Left lung (tissue), 10 donors: ENCODE results near the gene CTNNAL1. TPM values are rescaled to one million over a fixed set of nuclear protein-coding genes. Genes with fewer than 3 reads are reported as not detected.
"Not testable (repeated sequence)": the region's sequence is repeated elsewhere in the genome, so short reads cannot be mapped to it uniquely, and the experiment has no call there.

Source experiments
- ATAC-seq: fragments of 200-7000 bp; cut with Tn5 transposase; one replicate; pipeline ENCODE4 v1.9.1; 2020; ENCODE audit warnings: moderate library complexity
- DNase-seq, 4 donors: peaks; one replicate each; pipeline ENCODE4 v3.0.0-alpha.2; 2013 to 2020
- H3K27ac ChIP-seq, 2 donors: fragments of 200-600 bp; sonication (generic) in 1 of 2; one replicate each; pipeline versions ENCODE4 v1.5.0 to v1.8.0; 2020 to 2021
- H3K27me3 ChIP-seq, 2 donors: fragments of 200-600 bp; sonication (generic) in 1 of 2; one replicate each; pipeline versions ENCODE4 v1.5.0 to v1.8.0; 2020 to 2021
- H3K36me3 ChIP-seq, 2 donors: fragments of 200-600 bp; sonication (generic) in 1 of 2; one replicate each; pipeline versions ENCODE4 v1.5.0 to v1.8.0; 2020 to 2021
- H3K4me1 ChIP-seq, 2 donors: fragments of 200-600 bp; one replicate each; pipeline ENCODE4 v1.8.0; 2021
- H3K4me3 ChIP-seq, 2 donors: fragments of 200-600 bp; sonication (generic) in 1 of 2; one replicate each; pipeline versions ENCODE4 v1.5.0 to v1.8.0; 2020 to 2021; ENCODE audit warnings: mild to moderate bottlenecking in 1 of 2
- H3K9me3 ChIP-seq, 2 donors: fragments of 200-600 bp; sonication (generic) in 1 of 2; one replicate each; pipeline versions ENCODE4 v1.5.0 to v1.8.0; 2020 to 2021
- intact Hi-C, 2 donors: fragments of 100-400 bp; cut with DNase I; formaldehyde crosslinking; loops; one replicate each; pipeline versions ENCODE4 v1.11.2 to v1.14.2; 2022
- polyA plus RNA-seq, 6 donors: library from polyadenylated mRNA; unstranded; fragments of 120-200 nt; gene quantifications; one replicate each; pipeline ENCODE4 v1.2.1, GENCODE V29; 2013; ENCODE audit not compliant: insufficient read length in 6 of 6
- total RNA-seq, 2 donors: library from RNA; stranded (reverse); fragmentation: NEBNext Ultra II Directional; extraction: Animal tissue kit (Norgen Biotek cat#: 25700); gene quantifications; one replicate each; pipeline ENCODE4 v1.2.1, GENCODE V29; 2021
- TF ChIP-seq, protein P1 (sequence below), 2 donors: fragments of 200-600 bp; sonication (generic) in 1 of 2; IDR thresholded peaks; one replicate each; pipeline versions ENCODE4 v1.5.0 to v1.8.0; 2021; ENCODE audit warnings: antibody characterized with exemption in 2 of 2
- donor health status: DM: no; HTN: yes; CAD: no.
- donor health status: DM: no; HTN: no; CAD: no.

CTNNAL1 gene
- total and polyA plus RNA-seq, 8 donors = 47.7 to 102 (median 87.8) TPM

DNA sequence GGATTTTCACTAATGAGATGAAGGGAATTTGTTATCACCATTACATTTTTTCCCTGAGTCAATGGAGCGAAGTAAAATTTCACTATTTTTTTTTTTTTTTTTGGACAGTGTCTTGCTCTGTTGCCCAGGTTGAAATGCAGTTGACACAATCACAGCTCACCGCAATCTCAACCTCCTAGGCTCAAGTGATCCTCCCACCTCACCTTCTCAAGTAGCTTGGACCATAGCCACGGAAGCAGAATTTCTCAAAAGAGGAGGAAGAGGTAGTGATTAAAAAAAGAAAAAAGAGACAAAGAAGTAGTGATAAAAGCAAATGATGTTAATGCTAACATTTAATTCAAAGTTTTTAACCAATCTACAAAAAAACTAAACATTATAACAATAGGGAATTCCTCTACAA lies 109.1 kb downstream of the CTNNAL1 start:
- H3K27me3 ChIP-seq = no peaks in the 10 kb centered on the region
- no peak overlapping the region for H3K4me3 ChIP-seq
- H3K27ac ChIP-seq = no peak overlapping the region
- no peak for ATAC-seq
- TF ChIP-seq, protein P1, sequence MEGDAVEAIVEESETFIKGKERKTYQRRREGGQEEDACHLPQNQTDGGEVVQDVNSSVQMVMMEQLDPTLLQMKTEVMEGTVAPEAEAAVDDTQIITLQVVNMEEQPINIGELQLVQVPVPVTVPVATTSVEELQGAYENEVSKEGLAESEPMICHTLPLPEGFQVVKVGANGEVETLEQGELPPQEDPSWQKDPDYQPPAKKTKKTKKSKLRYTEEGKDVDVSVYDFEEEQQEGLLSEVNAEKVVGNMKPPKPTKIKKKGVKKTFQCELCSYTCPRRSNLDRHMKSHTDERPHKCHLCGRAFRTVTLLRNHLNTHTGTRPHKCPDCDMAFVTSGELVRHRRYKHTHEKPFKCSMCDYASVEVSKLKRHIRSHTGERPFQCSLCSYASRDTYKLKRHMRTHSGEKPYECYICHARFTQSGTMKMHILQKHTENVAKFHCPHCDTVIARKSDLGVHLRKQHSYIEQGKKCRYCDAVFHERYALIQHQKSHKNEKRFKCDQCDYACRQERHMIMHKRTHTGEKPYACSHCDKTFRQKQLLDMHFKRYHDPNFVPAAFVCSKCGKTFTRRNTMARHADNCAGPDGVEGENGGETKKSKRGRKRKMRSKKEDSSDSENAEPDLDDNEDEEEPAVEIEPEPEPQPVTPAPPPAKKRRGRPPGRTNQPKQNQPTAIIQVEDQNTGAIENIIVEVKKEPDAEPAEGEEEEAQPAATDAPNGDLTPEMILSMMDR (IDR thresholded peaks at IDR 0.05) = no peak
- H3K9me3 ChIP-seq = no peaks in the 10 kb centered on the region
- no peak for DNase-seq
- intact Hi-C loops = no loop called here
- peaks cover 0 to 95% of the 10 kb centered on the region in 2 donors for H3K36me3 ChIP-seq
- no peaks in the 10 kb centered on the region for H3K4me1 ChIP-seq

DNA sequence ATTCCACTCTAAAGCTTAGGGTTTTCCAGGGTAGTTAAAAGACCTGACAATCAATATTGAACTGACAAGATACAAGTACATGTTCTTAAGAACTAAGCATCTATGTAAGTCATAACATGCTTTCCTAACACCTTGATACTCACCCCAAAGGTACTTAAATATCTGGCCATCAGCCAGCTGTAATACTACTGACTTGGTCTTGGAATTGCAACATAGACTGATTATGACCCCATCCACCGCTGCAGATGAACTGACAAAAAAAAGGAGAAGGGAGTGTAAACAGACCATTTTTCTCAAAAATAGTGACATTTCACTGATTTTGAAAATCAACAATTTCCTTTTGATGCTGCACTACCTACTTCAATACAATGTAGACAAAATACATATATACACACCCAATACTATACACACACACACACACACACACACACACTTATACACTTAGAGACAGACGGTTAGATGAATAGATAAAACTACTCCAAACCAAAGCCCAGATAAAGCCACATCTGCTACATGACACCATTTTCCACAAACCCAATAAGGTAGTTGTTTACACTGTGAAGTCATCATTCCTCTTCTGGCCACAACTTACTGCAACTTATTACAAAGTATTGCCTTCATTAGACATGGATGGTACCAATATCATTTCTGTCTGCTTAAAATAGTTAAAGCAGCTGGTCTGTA lies 109.7 kb downstream of the CTNNAL1 start:
- peaks cover 0 to 95% of the 10 kb centered on the region in 2 donors for H3K36me3 ChIP-seq
- DNase-seq (no peak), ATAC-seq (no peak)
- H3K4me1 ChIP-seq = no peaks in the 10 kb centered on the region
- H3K27ac ChIP-seq = no peak overlapping the region
- H3K27me3 ChIP-seq = no peaks in the 10 kb centered on the region
- no peak overlapping the region for H3K4me3 ChIP-seq
- intact Hi-C loops = no loop called here
- TF ChIP-seq, protein P1 (IDR thresholded peaks at IDR 0.05) = no peak
- H3K9me3 ChIP-seq = no peaks in the 10 kb centered on the region

DNA sequence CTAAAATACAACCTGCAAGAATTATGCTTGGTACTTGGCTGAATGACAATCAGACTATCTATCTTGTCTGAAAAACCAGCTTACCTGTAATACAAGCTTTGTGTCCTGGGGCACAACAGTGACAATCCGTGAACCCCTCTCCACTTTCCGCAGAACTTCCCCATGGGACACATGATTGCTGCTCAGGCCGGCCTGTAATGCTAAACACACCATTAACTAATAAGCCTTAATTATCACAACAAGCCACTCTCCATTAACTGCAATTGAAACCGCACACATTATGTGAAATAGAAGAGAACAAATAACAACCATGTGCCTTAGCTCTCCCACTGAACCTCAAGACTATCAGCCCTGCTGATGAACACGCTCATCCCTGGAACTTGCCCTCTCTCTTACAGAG lies 113.1 kb downstream of the CTNNAL1 start:
- H3K36me3 ChIP-seq = peaks cover 0 to 95% of the 10 kb centered on the region in 2 donors
- intact Hi-C loops = no loop called here
- no peaks in the 10 kb centered on the region for H3K4me1 ChIP-seq

DNA sequence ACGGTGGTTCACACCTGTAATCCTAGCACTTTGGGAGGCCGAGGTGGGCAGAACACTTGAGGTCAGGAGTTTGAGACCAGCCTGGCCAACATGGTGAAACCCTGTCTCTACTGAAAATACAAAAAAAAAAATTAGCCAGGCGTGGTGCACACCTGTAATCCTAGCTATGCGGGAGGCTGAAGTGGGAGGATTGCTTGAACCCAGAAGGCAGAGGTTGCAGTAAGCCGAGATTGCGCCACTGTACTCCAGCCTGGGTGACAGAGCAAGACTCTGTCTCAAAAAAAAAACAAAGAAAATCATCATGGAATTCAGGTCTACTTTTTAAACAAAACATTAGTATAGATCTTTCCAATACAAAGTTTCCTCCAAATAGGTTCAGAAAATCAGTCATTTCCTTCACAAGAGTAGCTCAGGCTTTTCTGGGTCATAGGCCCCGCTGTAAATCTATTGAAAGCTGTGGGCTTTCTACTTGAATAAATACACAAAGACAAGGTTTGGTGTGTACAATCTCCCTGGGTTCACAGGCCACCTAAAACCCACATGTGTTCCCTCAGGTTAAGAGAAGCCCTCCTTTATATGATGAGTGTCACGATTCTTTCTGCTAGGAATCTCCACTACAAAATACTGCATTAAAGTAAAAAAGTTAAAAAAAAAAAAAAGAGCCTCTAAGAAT lies 114.1 kb downstream of the CTNNAL1 start:
- H3K36me3 ChIP-seq = peaks cover 0 to 96% of the 10 kb centered on the region in 2 donors
- H3K4me1 ChIP-seq, intact Hi-C loops, DNase-seq, ATAC-seq, H3K4me3 ChIP-seq, H3K27me3 ChIP-seq, H3K9me3 ChIP-seq, H3K27ac ChIP-seq: not testable (repeated sequence)

More for the DNA sequence above, 113.1 kb downstream of the CTNNAL1 start:
- TF ChIP-seq, protein P1 (IDR thresholded peaks at IDR 0.05) = no peak
- Histone ChIP-seq H3K4me3 (no peak overlapping the region), H3K9me3 (no peaks in the 10 kb centered on the region), H3K27ac (no peak overlapping the region), H3K27me3 (no peaks in the 10 kb centered on the region)
- DNase-seq (no peak), ATAC-seq (no peak)

DNA sequence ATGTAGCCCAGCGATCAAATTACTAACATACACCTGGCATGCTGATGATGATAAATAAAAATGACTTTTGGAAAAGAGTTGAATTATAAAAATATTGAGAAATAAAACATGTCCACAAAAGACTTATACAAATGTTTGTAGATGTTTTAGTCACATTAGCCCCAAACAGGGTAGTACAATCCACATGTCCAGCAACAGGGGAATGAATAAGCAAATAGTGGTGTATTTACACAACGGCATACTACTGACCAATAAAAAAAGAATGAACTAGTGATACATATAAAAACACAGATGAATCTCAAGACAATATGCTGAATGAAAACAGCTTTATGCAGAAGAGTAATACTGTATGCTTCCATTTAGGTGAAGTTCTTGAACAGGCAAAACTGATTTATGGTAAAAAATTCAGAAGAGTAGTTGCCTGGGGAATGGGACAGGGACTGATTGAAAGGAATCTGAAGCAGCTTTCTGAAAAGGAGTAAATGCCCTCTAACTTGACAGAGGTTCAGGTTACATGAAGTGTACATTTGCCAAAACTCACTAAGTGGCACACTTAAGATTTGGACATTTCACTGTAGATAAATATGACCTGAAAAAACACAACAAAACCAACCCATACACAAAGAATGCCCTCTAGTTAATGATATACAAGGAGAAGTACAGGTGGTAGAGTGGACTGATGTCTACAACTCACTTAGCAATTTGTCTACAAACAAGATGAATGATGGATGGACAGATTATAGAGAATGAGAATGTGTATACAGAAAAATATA lies 115.8 kb downstream of the CTNNAL1 start:
- H3K36me3 ChIP-seq = peaks cover 0 to 96% of the 10 kb centered on the region in 2 donors
- intact Hi-C loops = no loop called here
- no peak overlapping the region for H3K4me3 ChIP-seq
- TF ChIP-seq, protein P1 (IDR thresholded peaks at IDR 0.05) = no peak
- no peaks in the 10 kb centered on the region for H3K9me3 ChIP-seq
- DNase-seq (no peak), ATAC-seq (no peak)
- no peak overlapping the region for H3K27ac ChIP-seq
- no peaks in the 10 kb centered on the region for H3K4me1 ChIP-seq
- H3K27me3 ChIP-seq = no peaks in the 10 kb centered on the region
